Measurements from ENCODE around the gene MAP3K7. TPM values are rescaled to one million over a fixed set of nuclear protein-coding genes. Genes with fewer than 3 reads are reported as not detected.

The MAP3K7 gene
- polyA plus RNA-seq, 1 experiment: 23.1 TPM

GRCh38 chr6:90477366-90477765 lies 109.5 kb downstream of the MAP3K7 start:
- ChIA-PET POLR2A (no interaction called here), CTCF (interaction anchor here (0.5 to 8.8 kb wide), 7 partner anchors 84 to 571 kb away, joined by 3 to 169 read pairs (median 3); no protein-coding TSS in a partner anchor)
- TF ChIP-seq CTCF (IDR thresholded peaks at IDR 0.05; ENCODE audit: insufficient read depth, low read depth, low read length): no peak
- Histone ChIP-seq H3K4me3 (ENCODE audit: low read depth, low read length) (no peak overlapping the region), H3K36me3 (ENCODE audit: control insufficient read depth, insufficient read depth, low read length) (no peaks in the 10 kb centered on the region), H3K27me3 (ENCODE audit: control insufficient read depth, insufficient read depth, low read length) (peaks cover 2% of the 10 kb centered on the region; the same call in 1 of the 2 replicates)
- DNase-seq (ENCODE audit: low read depth): no peak

DNA sequence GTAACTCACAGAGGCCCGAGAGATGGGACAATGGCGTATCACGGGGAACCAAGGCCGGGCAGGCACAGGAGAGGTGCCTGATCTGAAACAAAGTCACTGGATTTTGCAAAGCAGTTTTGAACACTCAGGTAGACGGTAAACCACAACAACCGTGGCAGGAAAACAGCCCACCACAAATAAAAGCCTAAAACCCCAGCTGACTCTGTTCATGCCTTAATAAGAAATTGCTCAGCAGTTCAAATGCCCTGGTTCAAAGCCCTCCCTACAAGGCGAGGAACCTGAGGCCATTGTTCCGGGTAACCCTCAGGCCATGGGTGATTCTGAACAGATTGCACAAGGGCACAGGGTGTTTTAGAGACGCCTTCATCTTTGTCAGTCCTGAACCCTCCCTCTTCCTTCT lies 114.2 kb downstream of the MAP3K7 start:
- Histone ChIP-seq H3K36me3 (ENCODE audit: control insufficient read depth, insufficient read depth, low read length) (no peaks in the 10 kb centered on the region), H3K4me3 (ENCODE audit: low read depth, low read length) (no peak overlapping the region), H3K27me3 (ENCODE audit: control insufficient read depth, insufficient read depth, low read length) (peaks cover 4% of the 10 kb centered on the region; the same call in 1 of the 2 replicates)
- ChIA-PET POLR2A (no interaction called here), CTCF (interaction anchor here (0.8 to 1.0 kb wide), 2 partner anchors 23 to 532 kb away, joined by 3 to 6 read pairs; no protein-coding TSS in a partner anchor)
- no peak for DNase-seq (ENCODE audit: low read depth)
- no peak for TF ChIP-seq CTCF (IDR thresholded peaks at IDR 0.05; ENCODE audit: insufficient read depth, low read depth, low read length)

DNA sequence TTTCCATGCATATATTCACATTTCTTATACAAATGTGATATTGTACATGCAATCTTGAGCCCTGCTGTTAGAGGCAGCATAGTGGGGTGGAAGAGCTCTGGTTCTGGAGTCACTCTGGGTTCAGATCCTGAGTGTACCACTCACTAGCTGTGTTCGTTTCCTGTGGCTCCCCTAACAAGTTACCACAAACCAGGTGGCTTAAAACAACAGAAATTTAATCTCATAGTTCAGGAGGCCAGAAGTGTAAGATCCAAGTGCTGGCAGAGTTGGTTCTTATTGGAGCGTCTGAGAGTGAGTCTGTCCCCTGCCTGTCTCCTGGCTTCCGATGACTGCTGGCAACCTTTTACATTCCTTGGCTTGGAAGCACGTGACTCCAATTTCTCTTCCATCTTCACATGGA lies 115.6 kb downstream of the MAP3K7 start:
- no peak for TF ChIP-seq CTCF (IDR thresholded peaks at IDR 0.05; ENCODE audit: insufficient read depth, low read depth, low read length)
- CTCF ChIA-PET: interaction anchor here (0.5 to 0.6 kb wide), 2 partner anchors 28 to 1026 kb away, joined by 3 to 4 read pairs; no protein-coding TSS in a partner anchor
- no peak overlapping the region for H3K4me3 ChIP-seq (ENCODE audit: low read depth, low read length)
- POLR2A ChIA-PET: interaction anchor here (0.6 kb wide), 1 partner anchor 38 kb away, joined by 3 read pairs; no protein-coding TSS in a partner anchor
- no peak for DNase-seq (ENCODE audit: low read depth)
- H3K27me3 ChIP-seq (ENCODE audit: control insufficient read depth, insufficient read depth, low read length): peaks cover 4% of the 10 kb centered on the region; the same call in 1 of the 2 replicates
- H3K36me3 ChIP-seq (ENCODE audit: control insufficient read depth, insufficient read depth, low read length): no peaks in the 10 kb centered on the region

- DNase-seq (ENCODE audit: low read depth): no peak
- ChIA-PET CTCF (interaction anchor here (1.0 kb wide), 1 partner anchor 9 kb away, joined by 4 read pairs; no protein-coding TSS in a partner anchor), POLR2A (no interaction called here)
- no peak for TF ChIP-seq CTCF (IDR thresholded peaks at IDR 0.05; ENCODE audit: insufficient read depth, low read depth, low read length)
- H3K36me3 ChIP-seq (ENCODE audit: control insufficient read depth, insufficient read depth, low read length): no peaks in the 10 kb centered on the region
- H3K4me3 ChIP-seq (ENCODE audit: low read depth, low read length): no peak overlapping the region
- peaks cover 4% of the 10 kb centered on the region; the same call in 1 of the 2 replicates for H3K27me3 ChIP-seq (ENCODE audit: control insufficient read depth, insufficient read depth, low read length)
Measured at GRCh38 chr6:90469906-90470305, 117.0 kb downstream of the MAP3K7 start.

DNA sequence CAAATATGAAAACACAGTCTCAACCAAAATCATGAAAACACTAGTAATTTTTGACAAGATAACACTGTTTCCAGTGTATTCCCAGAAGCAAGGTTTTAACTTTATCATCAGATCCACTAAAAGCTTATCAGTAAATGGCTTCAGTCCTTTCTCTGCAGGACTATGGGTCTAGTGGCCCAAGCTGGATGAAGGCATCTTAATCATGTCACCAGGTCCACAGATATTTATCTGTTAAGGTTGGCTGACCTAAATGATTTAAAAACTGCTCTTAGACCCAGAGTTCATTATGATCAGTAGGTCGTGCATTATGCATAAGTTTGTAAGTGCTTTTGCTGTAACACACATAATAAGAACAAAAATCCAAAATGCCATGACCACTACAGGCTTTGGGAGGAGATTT lies 118.0 kb downstream of the MAP3K7 start:
- POLR2A ChIA-PET: no interaction called here
- Histone ChIP-seq H3K27me3 (ENCODE audit: control insufficient read depth, insufficient read depth, low read length) (peaks cover 4% of the 10 kb centered on the region; the same call in 1 of the 2 replicates), H3K4me3 (ENCODE audit: low read depth, low read length) (no peak overlapping the region), H3K36me3 (ENCODE audit: control insufficient read depth, insufficient read depth, low read length) (no peaks in the 10 kb centered on the region)
- TF ChIP-seq CTCF (IDR thresholded peaks at IDR 0.05; ENCODE audit: insufficient read depth, low read depth, low read length): no peak
- CTCF ChIA-PET: no interaction called here
- no peak for DNase-seq (ENCODE audit: low read depth)

All from BJ (cell line).